IMR-90 (cell line): ENCODE measurements around the gene SYN1. TPM values are rescaled to one million over a fixed set of nuclear protein-coding genes. Genes with fewer than 3 reads are reported as not detected.

Source experiments
- ATAC-seq: fragments of 200-7000 bp; cut with Tn5 transposase; 2 replicates; pipeline ENCODE4 v1.9.1; 2020; ENCODE audit warnings: low read depth, mild to moderate bottlenecking, moderate library complexity
- BruUV-seq: library from RNA; stranded (reverse); fragments of 400-500 nt; replicated peaks from 2 replicates; lab custom pipeline; 2021; lab: Mats Ljungman, UMichigan
- CTCF ChIA-PET: fragments of 300-600 bp; formaldehyde crosslinking; extraction: SDS; loops from one replicate; lab custom pipeline; 2021; ENCODE audit warnings: antibody characterized with exemption; lab: Yijun Ruan, JAX
- POLR2A ChIA-PET: fragments of 300-600 bp; sonication (Branson Sonifier 250); formaldehyde crosslinking; loops from one replicate; lab custom pipeline; 2022; ENCODE audit warnings: antibody characterized with exemption; ENCODE audit not compliant: unreplicated experiment; lab: Charles Lee
- DNase-seq: peaks from one replicate; pipeline ENCODE4 v3.0.0; 2013
- H2AFZ ChIP-seq: replicated peaks from 2 replicates; pipeline ENCODE3; 2013; ENCODE audit warnings: low read length, mild to moderate bottlenecking; ENCODE audit not compliant: poor library complexity
- H2AK5ac ChIP-seq: 2 replicates; pipeline ENCODE4 v1.6.1; 2013; ENCODE audit warnings: low read depth, low read length, inconsistent platforms
- H2AK9ac ChIP-seq: replicated peaks from 2 replicates; pipeline ENCODE3; 2013; ENCODE audit warnings: mild to moderate bottlenecking, low read depth, low read length, moderate library complexity; ENCODE audit not compliant: poor library complexity
- H2BK120ac ChIP-seq: 2 replicates; pipeline ENCODE4 v1.6.1; 2013; ENCODE audit warnings: low read depth, low read length, inconsistent platforms
- H2BK15ac ChIP-seq: 3 replicates; pipeline ENCODE4 v1.6.1; 2013; ENCODE audit warnings: low read depth, low read length, inconsistent platforms
- H2BK20ac ChIP-seq: 2 replicates; pipeline ENCODE4 v1.6.1; 2013; ENCODE audit warnings: low read depth, mild to moderate bottlenecking, inconsistent platforms, low read length, moderate library complexity
- H2BK5ac ChIP-seq: 2 replicates; pipeline ENCODE4 v1.6.1; 2013; ENCODE audit warnings: mild to moderate bottlenecking, low read depth, low read length, inconsistent platforms; ENCODE audit not compliant: poor library complexity, severe bottlenecking
- H3K14ac ChIP-seq: replicated peaks from 2 replicates; pipeline ENCODE4 v1.6.1; 2013; ENCODE audit warnings: low read depth, low read length, inconsistent platforms
- H3K18ac ChIP-seq: 2 replicates; pipeline ENCODE4 v1.6.1; 2013; ENCODE audit warnings: low read depth, low read length, control low read depth
- H3K23ac ChIP-seq: 2 replicates; pipeline ENCODE4 v1.6.1; 2013; ENCODE audit warnings: low read depth, low read length, inconsistent platforms
- H3K27ac ChIP-seq: 2 replicates; pipeline ENCODE4 v1.5.1; 2013; ENCODE audit warnings: mild to moderate bottlenecking, control low read depth, low read length; ENCODE audit not compliant: insufficient read depth
- H3K27me3 ChIP-seq: 2 replicates; pipeline ENCODE4 v1.6.1; 2013; ENCODE audit warnings: low read length; ENCODE audit not compliant: control insufficient read depth, insufficient read depth
- H3K36me3 ChIP-seq: 2 replicates; pipeline ENCODE4 v1.6.1; 2013; ENCODE audit warnings: low read length, mixed read lengths; ENCODE audit not compliant: control insufficient read depth, insufficient read depth
- H3K4ac ChIP-seq: 2 replicates; pipeline ENCODE4 v1.6.1; 2013; ENCODE audit warnings: low read depth, low read length, inconsistent platforms
- H3K4me1 ChIP-seq: 2 replicates; pipeline ENCODE4 v1.6.1; 2013; ENCODE audit warnings: low read length, mixed read lengths; ENCODE audit not compliant: control insufficient read depth, insufficient read depth
- H3K4me2 ChIP-seq: 2 replicates; pipeline ENCODE4 v1.6.1; 2013; ENCODE audit warnings: low read depth, mild to moderate bottlenecking, control low read depth, low read length, moderate library complexity
- H3K4me3 ChIP-seq: 2 replicates; pipeline ENCODE4 v1.5.1; 2013; ENCODE audit warnings: low read depth, mild to moderate bottlenecking, control low read depth, low read length, moderate library complexity; ENCODE audit not compliant: insufficient read depth
- H3K56ac ChIP-seq: 2 replicates; pipeline ENCODE4 v1.6.1; 2013; ENCODE audit warnings: low read length, inconsistent platforms; ENCODE audit not compliant: insufficient read depth; ENCODE audit errors: extremely low read depth
- H3K79me1 ChIP-seq, 2 experiments: 2 replicates each; pipeline ENCODE4 v1.6.1; 2013; ENCODE audit warnings: low read length in 2 of 2, inconsistent platforms in 1 of 2, low read depth in 1 of 2
- H3K9ac ChIP-seq: 2 replicates; pipeline ENCODE4 v1.6.1; 2013; ENCODE audit warnings: low read depth, low read length, control low read depth
- H3K9me1 ChIP-seq: 2 replicates; pipeline ENCODE4 v1.6.1; 2013; ENCODE audit warnings: low read length, inconsistent platforms; ENCODE audit not compliant: insufficient read depth
- H3K9me3 ChIP-seq: 2 replicates; pipeline ENCODE4 v1.6.1; 2013; ENCODE audit warnings: low read length; ENCODE audit not compliant: control insufficient read depth, insufficient read depth
- H4K20me1 ChIP-seq: 2 replicates; pipeline ENCODE4 v1.6.1; 2013; ENCODE audit warnings: low read length, inconsistent platforms; ENCODE audit not compliant: insufficient read depth
- H4K5ac ChIP-seq: 2 replicates; pipeline ENCODE4 v1.6.1; 2013; ENCODE audit warnings: mild to moderate bottlenecking, low read depth, low read length, control low read depth
- H4K8ac ChIP-seq, 2 experiments: 2 replicates each; pipeline ENCODE4 v1.6.1; 2013; ENCODE audit warnings: low read depth in 2 of 2, low read length in 2 of 2, control low read depth in 1 of 2, inconsistent platforms in 1 of 2
- H4K91ac ChIP-seq: 2 replicates; pipeline ENCODE4 v1.6.1; 2013; ENCODE audit warnings: low read depth, low read length, inconsistent platforms; ENCODE audit not compliant: insufficient read depth
- BHLHE40 ChIP-seq: fragments of 150-350 bp; IDR thresholded peaks from 2 replicates; pipeline ENCODE4 v1.6.1; 2016; ENCODE audit warnings: mild to moderate bottlenecking, low read depth, low read length
- CEBPB ChIP-seq: IDR thresholded peaks from 2 replicates; pipeline ENCODE4 v1.6.1; 2012; ENCODE audit warnings: low read depth, low read length, improper control_type of control experiment
- CHD1 ChIP-seq: IDR thresholded peaks from 2 replicates; pipeline ENCODE4 v1.6.1; 2012; ENCODE audit warnings: low read depth, low read length, improper control_type of control experiment
- CTCF ChIP-seq: conservative IDR thresholded peaks from 2 replicates; pipeline ENCODE4 v1.5.1; 2012; ENCODE audit warnings: mild to moderate bottlenecking, low read depth, low read length, improper control_type of control experiment
- ELK1 ChIP-seq: fragments of 150-350 bp; IDR thresholded peaks from 2 replicates; pipeline ENCODE4 v1.6.1; 2016; ENCODE audit warnings: low read depth, mild to moderate bottlenecking, low read length, moderate library complexity, borderline replicate concordance
- FOS ChIP-seq: fragments of 150-350 bp; IDR thresholded peaks from 2 replicates; pipeline ENCODE4 v1.6.1; 2016; ENCODE audit warnings: low read depth, low read length
- MAFK ChIP-seq: IDR thresholded peaks from 2 replicates; pipeline ENCODE4 v1.6.1; 2012; ENCODE audit warnings: low read depth, low read length, improper control_type of control experiment
- MAZ ChIP-seq: IDR thresholded peaks from 2 replicates; pipeline ENCODE4 v1.6.1; 2012; ENCODE audit warnings: low read depth, mild to moderate bottlenecking, low read length, improper control_type of control experiment, moderate library complexity, borderline replicate concordance
- MXI1 ChIP-seq: IDR thresholded peaks from 2 replicates; pipeline ENCODE4 v1.6.1; 2012; ENCODE audit warnings: low read depth, mild to moderate bottlenecking, low read length, moderate library complexity, borderline replicate concordance
- NFE2L2 ChIP-seq: fragments of 150-350 bp; IDR thresholded peaks from 2 replicates; pipeline ENCODE4 v1.6.1; 2016; ENCODE audit warnings: low read depth, mild to moderate bottlenecking, low read length
- POLR2A ChIP-seq: IDR thresholded peaks from 2 replicates; pipeline ENCODE4 v1.6.1; 2012; ENCODE audit warnings: mild to moderate bottlenecking, low read depth, low read length
- RAD21 ChIP-seq: IDR thresholded peaks from 2 replicates; pipeline ENCODE4 v1.6.1; 2012; ENCODE audit warnings: low read length, improper control_type of control experiment
- RCOR1 ChIP-seq: IDR thresholded peaks from 2 replicates; pipeline ENCODE4 v1.6.1; 2012; ENCODE audit warnings: mild to moderate bottlenecking, low read length, improper control_type of control experiment; ENCODE audit not compliant: insufficient replicate concordance
- RFX5 ChIP-seq: IDR thresholded peaks from 2 replicates; pipeline ENCODE4 v1.8.0; 2012; ENCODE audit warnings: low read depth, mild to moderate bottlenecking, low read length, moderate library complexity
- SMC3 ChIP-seq: fragments of 150-350 bp; IDR thresholded peaks from 2 replicates; pipeline ENCODE4 v1.6.1; 2016; ENCODE audit warnings: low read depth, mild to moderate bottlenecking, antibody characterized with exemption, low read length, moderate library complexity
- USF2 ChIP-seq: fragments of 150-350 bp; IDR thresholded peaks from 2 replicates; pipeline ENCODE4 v1.6.1; 2017; ENCODE audit warnings: mild to moderate bottlenecking, antibody characterized with exemption, low read length, low read depth
- dilution Hi-C: fragments of 300-500 bp; cut with HindIII; formaldehyde crosslinking; loops from one replicate; pipeline ENCODE4 v1.14.3; 2018; ENCODE audit warnings: low sequenced_read_pairs; ENCODE audit not compliant: unreplicated experiment
- in situ Hi-C: fragments of 300-500 bp; cut with MboI; formaldehyde crosslinking; loops from 3 replicates; pipeline ENCODE4 v1.14.3; 2019; ENCODE audit warnings: low sequenced_read_pairs, inconsistent platforms, mixed read lengths
- intact Hi-C: fragments of 100-400 bp; cut with micrococcal nuclease; formaldehyde crosslinking; loops from 2 replicates; pipeline ENCODE4 v1.10.0; 2022
- polyA plus RNA-seq, 3 experiments: library from polyadenylated mRNA; depleted of rRNA; stranded (reverse); fragments of >200 nt; gene quantifications; 2 replicates each; pipeline ENCODE4 v1.2.3, GENCODE V29; 2012; ENCODE audit warnings: low replicate concordance in 1 of 3
- total RNA-seq: library from RNA; depleted of rRNA; stranded (reverse); fragments of >200 nt; gene quantifications from 2 replicates; pipeline ENCODE4 v1.2.3, GENCODE V29; 2012

SYN1 gene
- total and polyA plus RNA-seq, 2 of the 4 experiments (the other 2 are of a cell fraction), result under 0.01 to 0.56 TPM

- Histone ChIP-seq H3K56ac (no peak overlapping the region), H2AK5ac (no peak overlapping the region), H3K9ac (no peak overlapping the region), H3K14ac (no peak overlapping the region), H3K4me3 (no peak overlapping the region), H4K20me1 (peaks cover 3% of the 10 kb centered on the region), H3K4me2 (no peak overlapping the region), H3K9me3 (no peaks in the 10 kb centered on the region), H3K18ac (no peak overlapping the region), H2BK20ac (no peak overlapping the region), H3K79me1 (no peaks in the 10 kb centered on the region), H2BK120ac (no peak overlapping the region), H3K27ac (no peak overlapping the region), H3K23ac (no peak overlapping the region), H4K5ac (no peak overlapping the region), H2BK15ac (no peak overlapping the region), H2BK5ac (no peak overlapping the region), H3K4me1 (no peaks in the 10 kb centered on the region), H3K4ac (no peak overlapping the region), H4K91ac (no peak overlapping the region), H3K9me1 (no peaks in the 10 kb centered on the region), H2AFZ (no peak overlapping the region), H3K36me3 (no peaks in the 10 kb centered on the region), H3K27me3 (peaks cover 5% of the 10 kb centered on the region; the same call in 1 of the 2 replicates), H4K8ac (no peak overlapping the region), H2AK9ac (no peak overlapping the region)
- dilution Hi-C loops, result no loop called here
- intact Hi-C loops, result no loop called here
- ChIA-PET CTCF (no interaction called here), POLR2A (no interaction called here)
- ATAC-seq, result no peak
- in situ Hi-C loops, result no loop called here
- BruUV-seq, result no TSS peak
- no peak for DNase-seq
- TF ChIP-seq MAFK (no peak), SMC3 (no peak), RFX5 (no peak), BHLHE40 (no peak), RCOR1 (no peak), MAZ (no peak), USF2 (no peak), ELK1 (no peak), NFE2L2 (no peak), FOS (no peak), RAD21 (no peak), CHD1 (no peak), CTCF (no peak), POLR2A (no peak), MXI1 (no peak), CEBPB (no peak)
Observed at GRCh38 chrX:47612418-47612817, 7.2 kb downstream of the SYN1 start.
